K562 (cell line): ENCODE data around the gene RELCH. TPM values are rescaled to one million over a fixed set of nuclear protein-coding genes. Genes with fewer than 3 reads are reported as not detected.

Experiments
- E2F1 ChIP-seq: sonication (generic); formaldehyde crosslinking; IDR thresholded peaks from 2 replicates; pipeline ENCODE4 v1.8.1; 2023; ENCODE audit warnings: mild to moderate bottlenecking, missing genetic modification reagents, moderate library complexity
- TEAD2 ChIP-seq: fragments of 450-650 bp; IDR thresholded peaks from 2 replicates; pipeline ENCODE4 v1.6.1; 2016; ENCODE audit warnings: missing genetic modification characterization, control low read depth, missing compliant biosample characterization
- polyA plus RNA-seq, 8 experiments: library from polyadenylated mRNA; depleted of rRNA in 4 of 8; stranded (reverse) in 5 of 8; unstranded in 3 of 8; fragments of >200 nt; fragmentation: Nextera tagmentation in 2 of 8; fragmentation: Illumina TruSeq in 1 of 8; extraction: Ambion mirVana in 2 of 8; extraction: Trizol in 1 of 8; gene quantifications; 2 replicates each; pipeline versions ENCODE4 v1.2.1 to v1.2.3, GENCODE V29; 2011 to 2014; ENCODE audit warnings: inconsistent platforms in 1 of 8, missing spikeins in 1 of 8
- total RNA-seq, 7 experiments: library from RNA; depleted of rRNA in 6 of 7; stranded (reverse); fragments of >200 nt in 6 of 7; fragmentation: Illumina TruSeq in 2 of 7; extraction: Trizol in 2 of 7; gene quantifications; 2 replicates each; pipeline versions ENCODE4 v1.2.1 to v1.2.3, GENCODE V29; 2011 to 2021; ENCODE audit warnings: low replicate concordance in 1 of 7
- TF ChIP-seq, protein P1 (sequence below): fragments of 150-350 bp; conservative IDR thresholded peaks from 2 replicates; pipeline ENCODE4 v1.6.1; 2014; ENCODE audit warnings: low read length

Gene RELCH
- total and polyA plus RNA-seq, 9 of the 15 experiments (the other 6 are each of a cell fraction or from before 2014, with no cell fraction given), result 1.4 to 13.6 (median 7.6) TPM

DNA sequence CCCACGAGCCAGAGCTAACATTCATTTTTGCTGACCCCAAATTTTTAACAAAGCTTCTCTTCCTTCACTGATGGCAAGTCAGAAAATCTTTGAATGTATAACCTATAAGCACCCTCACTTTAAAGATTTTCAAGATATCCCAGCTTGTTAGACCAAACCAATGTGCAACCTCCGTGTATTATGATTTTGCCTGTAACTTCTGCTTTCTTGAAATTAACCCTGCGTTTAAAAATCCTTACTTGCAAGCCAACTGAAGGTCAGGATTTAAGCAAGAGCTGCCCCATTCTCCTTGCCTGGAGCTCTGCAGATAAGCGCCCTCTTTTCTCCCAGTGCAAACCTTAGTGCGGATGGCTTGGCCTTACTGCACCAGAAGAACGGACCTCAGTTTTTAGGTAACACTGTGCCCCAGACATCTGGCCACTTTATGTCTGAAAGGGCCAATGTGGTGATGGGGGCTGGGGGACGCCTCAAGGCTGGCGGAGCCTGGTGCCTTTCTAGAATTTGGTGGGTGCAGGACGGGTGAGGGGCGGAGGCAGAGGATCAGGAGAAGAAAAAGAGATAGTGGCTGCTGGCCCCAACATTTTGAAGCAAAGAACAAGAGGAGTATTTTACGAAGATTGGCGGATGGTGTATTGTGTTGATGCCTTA, 137.2 kb downstream of the RELCH start (continued):
- TF ChIP-seq TEAD2 (tag), result no peak
- TF ChIP-seq, protein P1, sequence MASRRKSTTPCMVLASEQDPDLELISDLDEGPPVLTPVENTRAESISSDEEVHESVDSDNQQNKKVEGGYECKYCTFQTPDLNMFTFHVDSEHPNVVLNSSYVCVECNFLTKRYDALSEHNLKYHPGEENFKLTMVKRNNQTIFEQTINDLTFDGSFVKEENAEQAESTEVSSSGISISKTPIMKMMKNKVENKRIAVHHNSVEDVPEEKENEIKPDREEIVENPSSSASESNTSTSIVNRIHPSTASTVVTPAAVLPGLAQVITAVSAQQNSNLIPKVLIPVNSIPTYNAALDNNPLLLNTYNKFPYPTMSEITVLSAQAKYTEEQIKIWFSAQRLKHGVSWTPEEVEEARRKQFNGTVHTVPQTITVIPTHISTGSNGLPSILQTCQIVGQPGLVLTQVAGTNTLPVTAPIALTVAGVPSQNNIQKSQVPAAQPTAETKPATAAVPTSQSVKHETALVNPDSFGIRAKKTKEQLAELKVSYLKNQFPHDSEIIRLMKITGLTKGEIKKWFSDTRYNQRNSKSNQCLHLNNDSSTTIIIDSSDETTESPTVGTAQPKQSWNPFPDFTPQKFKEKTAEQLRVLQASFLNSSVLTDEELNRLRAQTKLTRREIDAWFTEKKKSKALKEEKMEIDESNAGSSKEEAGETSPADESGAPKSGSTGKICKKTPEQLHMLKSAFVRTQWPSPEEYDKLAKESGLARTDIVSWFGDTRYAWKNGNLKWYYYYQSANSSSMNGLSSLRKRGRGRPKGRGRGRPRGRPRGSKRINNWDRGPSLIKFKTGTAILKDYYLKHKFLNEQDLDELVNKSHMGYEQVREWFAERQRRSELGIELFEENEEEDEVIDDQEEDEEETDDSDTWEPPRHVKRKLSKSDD, result no peak
- TF ChIP-seq E2F1, result no peak
- TF ChIP-seq, all 486 proteins: peak for 4
